Measurements from ENCODE around the gene STRIP1. TPM values are rescaled to one million over a fixed set of nuclear protein-coding genes. Genes with fewer than 3 reads are reported as not detected.

Gene STRIP1
- total and polyA plus RNA-seq, 2 of the 8 experiments (the other 6 are each of a cell fraction or from before 2014, with no cell fraction given), result 21.3 to 45.6 TPM

- CTCF ChIA-PET (ENCODE audit: partially characterized antibody), result interaction anchor here (1.2 to 52.4 kb wide), 10 partner anchors 7 to 400 kb away, joined by 3 to 1450 read pairs (median 10); partner anchors contain the start of genes ALX3, STRIP1 and UBL4B
Measured at GRCh38 chr1:110061341-110061740, 26.9 kb downstream of the STRIP1 start.

More at GRCh38 chr1:110061341-110061740, 26.9 kb downstream of the STRIP1 start:
- no peaks in the 10 kb centered on the region for H3K79me1 ChIP-seq (ENCODE audit: low read depth, low read length)
- H2BK120ac ChIP-seq (replicated peaks; ENCODE audit: low read depth, low read length), result no peak overlapping the region
- 98% methylated on average over 10 of the region's 10 CpGs; no CpG with 5 or more reads in 1 of the 2 experiments for WGBS, 2 experiments (ENCODE audit: extremely low coverage in 1 of 2, insufficient coverage in 1 of 2, insufficient read length in 1 of 2, insufficient replicate concordance in 2 of 2, low coverage in 1 of 2, low lambda C conversion rate in 2 of 2, missing lambda C conversion rate in 1 of 2)
- no peaks in the 10 kb centered on the region for H3K4me1 ChIP-seq (replicated peaks in 1 of 4; ENCODE audit: control insufficient read depth in 3 of 4, insufficient read depth in 4 of 4, low read length in 3 of 4)
- H3K9me3 ChIP-seq (ENCODE audit: insufficient read depth in 2 of 2, low read depth in 1 of 2, low read length in 1 of 2), result no peaks in the 10 kb centered on the region
- H2BK15ac ChIP-seq (ENCODE audit: low read length), result no peak overlapping the region
- no peak overlapping the region for H3K4me3 ChIP-seq (ENCODE audit: extremely low read depth in 1 of 4, insufficient read depth in 2 of 4, low read depth in 3 of 4, low read length in 4 of 4)
- no peak overlapping the region for H3K14ac ChIP-seq (ENCODE audit: insufficient read length)
- H3K56ac ChIP-seq (replicated peaks; ENCODE audit: insufficient read length, low read depth, low read length), result no peak overlapping the region
- H2BK20ac ChIP-seq (ENCODE audit: low read length), result no peak overlapping the region
- no peak overlapping the region for H4K91ac ChIP-seq (replicated peaks; ENCODE audit: insufficient read length, low read length)
- no peak overlapping the region for H3K9ac ChIP-seq (replicated peaks in 1 of 4; ENCODE audit: extremely low read depth in 1 of 4, low read depth in 3 of 4, low read length in 3 of 4)
- no peak for FAIRE-seq
- H3K4ac ChIP-seq (replicated peaks; ENCODE audit: insufficient read length, low read depth, low read length), result no peak overlapping the region
- no peak overlapping the region for H3K27ac ChIP-seq (ENCODE audit: low read depth, low read length)
- no peak overlapping the region for H4K5ac ChIP-seq (ENCODE audit: insufficient read length, low read depth, low read length)
- no peak overlapping the region for H4K8ac ChIP-seq (ENCODE audit: extremely low read depth, insufficient read depth, low read length)
- POLR2A ChIA-PET (ENCODE audit: partially characterized antibody), result interaction anchor here (0.9 to 1.7 kb wide), 3 partner anchors 8 to 30 kb away, joined by 3 to 4 read pairs (median 3); no protein-coding TSS in a partner anchor
- H3K23ac ChIP-seq (ENCODE audit: insufficient read length), result no peak overlapping the region
- H3K27me3 ChIP-seq (replicated peaks in 1 of 4; ENCODE audit: control insufficient read depth in 3 of 4, extremely low read depth in 1 of 4, insufficient read depth in 3 of 4, low read length in 3 of 4), result peaks cover 8 to 20% (median 15%) of the 10 kb centered on the region in 4 experiments
- H3K18ac ChIP-seq (ENCODE audit: extremely low read depth, low read length), result no peak overlapping the region
- H2BK12ac ChIP-seq (ENCODE audit: low read depth, low read length), result no peak overlapping the region
- peaks cover 11 to 13% of the 10 kb centered on the region in 2 experiments for H4K20me1 ChIP-seq (replicated peaks in 1 of 2; ENCODE audit: control insufficient read depth in 1 of 2, insufficient read depth in 2 of 2, low read length in 2 of 2)
- no peak for TF ChIP-seq TAF1 (IDR thresholded peaks at IDR 0.05; ENCODE audit: low read depth, low read length)
- TF ChIP-seq POLR2AphosphoS5 (IDR thresholded peaks at IDR 0.05; ENCODE audit: low read depth, low read length), result no peak
- TF ChIP-seq NRF1 (IDR thresholded peaks at IDR 0.05; ENCODE audit: low read depth, low read length), result no peak
- peaks cover 4 to 15% (median 9%) of the 10 kb centered on the region in 4 experiments for H3K36me3 ChIP-seq (ENCODE audit: control insufficient read depth in 2 of 4, insufficient read depth in 4 of 4, low read length in 3 of 4)
- no peak overlapping the region for H2AFZ ChIP-seq (ENCODE audit: low read length)
- H3K4me2 ChIP-seq (ENCODE audit: insufficient read depth in 1 of 2, low read depth in 2 of 2, low read length in 2 of 2), result no peak overlapping the region
- H3K79me2 ChIP-seq (ENCODE audit: control insufficient read depth in 1 of 2, insufficient read depth in 2 of 2, low read length in 2 of 2), result no peaks in the 10 kb centered on the region
- no peaks in the 10 kb centered on the region for H3K23me2 ChIP-seq (ENCODE audit: low read depth, low read length)
- H2AK5ac ChIP-seq (ENCODE audit: low read depth, low read length), result no peak overlapping the region
- no peak for DNase-seq (ENCODE audit: low read depth in 1 of 2, low spot score in 2 of 2)
- no peak overlapping the region for H2BK5ac ChIP-seq (ENCODE audit: low read depth, low read length)
